HG03457 (cell line): ENCODE results near the gene RPS6KA1.
"Not testable (repeated sequence)": the region's sequence is repeated elsewhere in the genome, so short reads cannot be mapped to it uniquely, and the experiment has no call there.

Experiments used
- ATAC-seq: cut with Tn5 transposase; IDR thresholded peaks from one replicate; pipeline ENCODE4 v1.9.1; 2021; ENCODE audit warnings: moderate number of reproducible peaks; ENCODE audit not compliant: unreplicated experiment

RPS6KA1 gene

DNA sequence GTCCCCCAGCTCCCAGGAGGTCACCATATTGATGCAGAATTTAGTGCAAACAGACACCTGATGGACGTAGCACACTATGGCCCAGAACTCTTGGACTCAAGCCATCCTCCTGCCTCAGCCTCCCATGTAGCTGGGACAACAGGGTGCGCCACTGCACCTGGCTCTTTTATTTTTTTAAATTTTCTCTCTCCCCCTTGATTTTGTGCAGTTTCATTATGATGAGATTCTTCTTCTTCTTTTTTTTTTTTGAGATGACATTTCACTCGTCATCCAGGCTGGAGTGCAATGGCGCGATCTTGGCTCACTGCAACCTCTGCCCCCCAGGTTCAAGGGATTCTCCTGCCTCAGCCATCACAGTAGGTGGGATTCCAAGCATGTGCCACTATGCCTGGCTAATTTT lies 63.8 kb downstream of the RPS6KA1 start:
- no peak for ATAC-seq

DNA sequence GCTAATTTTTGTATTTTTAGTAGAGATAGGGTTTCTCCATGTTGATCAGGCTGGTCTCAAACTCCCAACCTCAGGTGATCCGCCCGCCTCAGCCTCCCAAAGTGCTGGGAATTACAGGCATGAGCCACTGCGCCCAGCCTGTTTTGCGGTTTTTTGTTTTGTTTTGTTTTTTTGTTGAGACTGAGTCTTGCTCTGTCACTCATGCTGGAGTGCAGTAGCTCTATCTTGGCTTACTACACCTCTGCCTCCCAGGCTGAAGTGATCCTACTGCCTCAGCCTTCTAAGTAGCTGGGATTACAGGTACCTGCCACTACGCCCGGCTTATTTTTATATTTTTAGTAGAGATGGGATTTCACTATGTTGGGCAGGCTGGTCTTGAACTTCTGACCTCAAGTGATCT lies 65.0 kb downstream of the RPS6KA1 start:
- ATAC-seq, result not testable (repeated sequence)

DNA sequence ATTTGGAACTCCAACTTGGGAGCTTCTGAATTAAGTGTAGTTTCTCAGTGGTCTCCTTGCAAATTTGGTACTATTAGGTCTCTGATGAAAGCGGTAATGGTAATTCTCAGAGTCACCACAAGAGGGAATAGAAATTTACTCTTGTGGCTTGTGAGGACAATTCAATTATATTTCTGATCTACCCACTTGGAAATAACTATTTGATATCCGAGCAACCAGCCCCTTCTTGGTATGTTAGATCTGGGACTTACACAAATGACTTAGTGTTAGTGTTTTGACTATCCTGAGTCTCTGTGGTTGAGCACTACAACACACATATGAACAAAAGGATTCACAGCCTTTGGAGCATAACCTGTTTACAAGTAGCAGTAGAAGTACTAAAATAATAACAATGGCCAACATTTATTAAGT lies 68.1 kb downstream of the RPS6KA1 start:
- ATAC-seq, result no peak

DNA sequence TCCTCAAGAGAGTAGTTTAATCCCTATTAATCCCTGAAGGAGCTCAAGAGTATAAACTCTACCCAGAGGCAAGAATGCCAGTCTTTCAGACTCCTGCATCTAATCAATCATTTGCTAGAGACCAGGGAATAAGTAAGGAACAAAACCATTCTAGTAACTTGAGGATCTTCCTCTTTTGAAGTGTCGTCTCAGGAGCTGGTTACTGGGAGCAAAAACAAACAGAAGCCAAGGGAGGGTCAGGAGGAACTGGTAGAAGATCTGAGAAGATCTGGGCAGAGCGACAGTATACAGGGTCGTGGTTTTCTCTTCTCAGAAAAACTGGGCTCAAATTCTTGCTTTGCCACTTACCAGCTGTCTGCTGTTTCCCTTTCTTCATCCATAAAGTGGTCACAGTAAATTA lies 69.3 kb downstream of the RPS6KA1 start:
- ATAC-seq, result no peak

DNA sequence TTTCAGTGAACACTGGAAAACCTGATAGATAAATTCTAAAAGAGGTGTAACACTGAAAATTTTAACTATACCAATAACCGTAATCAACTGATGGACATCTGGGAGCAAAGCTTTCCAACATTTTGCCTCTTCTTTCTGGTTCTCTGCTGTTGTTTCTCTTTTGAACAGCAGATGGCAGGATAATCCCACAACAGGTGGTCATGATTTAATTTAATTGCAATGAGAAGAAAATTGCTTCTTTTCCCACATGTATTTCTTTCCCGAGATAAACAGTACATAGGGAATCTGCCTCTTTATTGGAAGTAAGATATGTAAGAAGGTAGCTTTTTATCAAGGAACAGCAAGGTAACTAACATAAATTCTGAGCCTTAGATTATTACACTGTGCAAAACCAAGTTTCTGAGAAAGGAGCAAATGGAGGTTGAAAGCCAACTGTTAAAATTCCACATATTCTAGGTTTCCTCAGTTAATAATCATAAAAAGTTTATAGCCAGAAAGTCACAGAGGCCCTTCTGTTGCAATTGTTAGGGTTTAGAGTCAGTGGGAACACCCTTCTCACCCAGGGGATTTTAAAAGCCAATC lies 72.9 kb downstream of the RPS6KA1 start:
- no peak for ATAC-seq

DNA sequence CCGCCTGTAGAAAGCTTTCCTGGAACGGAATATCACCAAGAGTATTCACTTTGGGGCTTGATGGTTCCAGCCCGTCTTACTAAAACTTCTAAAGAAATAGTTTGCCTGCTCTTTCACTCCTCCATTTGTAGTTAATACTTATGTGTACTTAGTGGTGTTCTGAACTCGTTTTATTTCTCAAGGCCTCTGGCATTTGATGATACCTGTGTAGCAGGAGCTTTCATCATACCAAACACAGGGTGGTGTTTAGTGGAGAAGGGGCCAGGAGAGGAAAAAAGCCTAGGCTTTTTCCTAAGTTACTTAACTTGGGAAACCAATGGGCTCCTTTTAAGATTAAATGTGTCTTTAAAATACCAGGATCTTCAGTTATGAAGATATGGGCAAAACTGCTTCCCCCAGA lies 74.3 kb downstream of the RPS6KA1 start:
- ATAC-seq, result no peak

DNA sequence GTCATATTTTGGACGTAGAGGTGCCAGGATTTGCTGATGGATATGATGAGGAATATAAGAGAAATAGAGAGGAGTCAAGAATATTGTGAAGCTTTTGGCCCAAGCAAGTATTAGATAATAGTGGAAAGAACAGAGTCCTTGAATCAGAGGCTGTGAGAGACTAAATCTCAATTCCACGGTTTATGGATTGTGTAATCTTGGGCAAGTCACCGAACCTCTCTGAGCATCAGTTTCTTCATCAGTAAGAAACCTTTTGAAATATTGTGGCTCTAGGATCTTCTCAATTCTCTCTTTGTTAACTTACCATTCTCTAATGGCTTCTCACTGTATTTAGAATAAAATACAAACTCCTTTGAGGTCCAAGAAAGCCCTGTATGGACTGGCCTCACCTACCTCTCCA lies 77.6 kb downstream of the RPS6KA1 start:
- ATAC-seq, result no peak

DNA sequence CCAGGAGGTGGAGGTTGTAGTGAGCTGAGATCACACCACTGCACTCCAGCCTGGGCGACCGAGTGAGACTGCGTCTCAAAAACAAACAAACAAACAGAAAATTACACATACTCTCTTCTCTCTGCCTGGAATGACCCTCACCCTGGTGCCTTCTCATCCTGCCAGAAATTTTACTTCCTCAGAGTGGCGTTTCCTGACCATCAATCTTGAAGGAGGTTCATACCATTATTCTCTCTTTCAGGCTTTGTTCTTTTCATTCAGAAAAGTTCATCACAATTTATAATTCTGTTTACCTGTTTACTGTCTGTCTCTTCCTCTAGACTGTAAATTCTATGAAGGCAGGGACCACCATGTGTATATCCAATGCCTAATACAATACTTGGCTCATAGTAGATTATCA lies 79.3 kb downstream of the RPS6KA1 start:
- ATAC-seq, result no peak

DNA sequence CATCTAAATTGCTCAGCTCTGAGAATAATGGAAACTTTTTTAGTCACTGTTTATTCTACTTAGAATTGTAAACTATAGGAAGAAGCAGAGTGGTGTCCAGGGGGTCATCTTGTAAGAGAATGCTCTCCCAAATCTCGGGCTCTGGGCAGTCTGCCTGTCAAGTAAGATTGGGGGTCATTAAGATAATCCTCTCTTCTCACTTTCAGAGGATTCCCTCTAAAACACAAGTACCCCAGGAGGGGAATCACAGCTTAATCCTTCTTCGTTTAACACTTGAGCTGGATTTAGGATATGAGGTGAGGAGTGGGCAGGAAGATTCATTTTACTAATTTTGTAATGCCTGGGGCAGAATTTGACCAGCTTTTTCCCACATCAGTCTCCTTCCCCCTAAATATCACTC lies 81.2 kb downstream of the RPS6KA1 start:
- ATAC-seq, result no peak

DNA sequence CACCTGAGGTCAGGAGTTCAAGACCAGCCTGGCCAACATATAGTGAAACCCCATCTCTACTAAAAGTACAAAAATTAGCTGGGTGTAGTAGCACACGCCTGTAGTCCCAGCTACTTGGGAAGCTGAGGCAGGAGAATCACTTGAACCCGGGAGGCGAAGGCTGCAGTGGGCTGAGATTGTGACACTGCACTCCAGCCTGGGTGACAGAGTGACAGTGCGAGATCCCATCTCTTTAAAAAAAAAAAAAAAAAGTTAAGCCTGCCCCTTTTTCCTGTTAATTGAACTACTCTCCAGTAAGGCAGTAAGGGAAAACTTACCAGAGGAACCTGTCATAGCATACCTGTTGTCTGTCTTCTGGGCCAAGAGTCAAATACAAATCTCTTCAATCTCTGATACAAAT lies 83.1 kb downstream of the RPS6KA1 start:
- ATAC-seq, result not testable (repeated sequence)

DNA sequence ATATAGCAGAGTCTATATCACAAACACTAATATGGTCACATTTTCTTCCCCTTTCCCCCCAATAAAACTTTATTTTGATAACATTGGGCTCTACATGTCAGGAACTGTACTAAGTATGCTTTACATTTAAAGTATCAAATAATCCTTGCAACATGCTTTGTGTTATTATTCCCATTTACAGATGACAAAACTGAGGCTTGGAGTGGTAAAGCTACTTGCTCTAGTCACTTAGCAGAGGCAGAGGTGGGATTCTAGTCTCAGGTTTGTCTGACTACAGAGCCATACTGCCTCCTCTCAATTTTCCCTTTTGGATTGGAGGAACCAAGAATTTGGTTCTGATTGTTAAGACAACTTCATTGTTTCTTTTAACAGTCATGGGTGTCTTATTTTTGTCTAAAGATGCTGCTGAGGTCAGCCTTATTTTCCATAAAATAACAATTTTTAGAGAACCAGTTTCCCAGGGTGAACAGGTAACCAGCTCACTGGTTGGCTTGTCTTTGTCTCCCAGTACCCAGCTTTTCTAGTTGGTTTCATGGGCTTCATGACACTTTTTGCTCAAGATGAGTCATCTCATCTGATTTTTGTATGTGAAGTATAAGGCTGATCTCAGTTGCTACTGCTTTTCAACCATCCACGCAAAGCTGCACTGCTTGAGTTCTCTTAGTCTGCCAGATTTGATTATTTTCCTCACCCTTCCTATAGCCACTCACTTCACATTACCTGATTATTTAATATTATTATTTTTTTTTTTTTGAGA lies 85.3 kb downstream of the RPS6KA1 start:
- no peak for ATAC-seq

DNA sequence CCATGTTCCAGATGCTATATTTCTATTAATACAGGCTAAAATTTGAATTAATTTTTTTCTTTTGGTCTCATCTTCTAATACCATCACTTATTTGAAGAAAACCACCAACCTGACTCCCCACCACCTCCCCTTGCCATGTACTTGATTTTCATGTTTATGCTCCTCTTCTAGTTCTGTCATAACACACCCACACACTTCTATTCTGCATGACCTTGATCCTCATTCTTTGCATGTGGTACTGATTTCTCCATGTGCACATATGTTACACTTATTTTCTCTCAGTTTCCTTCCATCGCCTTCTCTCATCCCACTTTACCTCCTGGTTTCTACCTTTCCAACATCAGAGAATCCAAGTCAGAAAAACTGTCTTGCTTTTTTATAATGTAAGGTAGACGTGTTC lies 87.3 kb downstream of the RPS6KA1 start:
- ATAC-seq, result no peak

DNA sequence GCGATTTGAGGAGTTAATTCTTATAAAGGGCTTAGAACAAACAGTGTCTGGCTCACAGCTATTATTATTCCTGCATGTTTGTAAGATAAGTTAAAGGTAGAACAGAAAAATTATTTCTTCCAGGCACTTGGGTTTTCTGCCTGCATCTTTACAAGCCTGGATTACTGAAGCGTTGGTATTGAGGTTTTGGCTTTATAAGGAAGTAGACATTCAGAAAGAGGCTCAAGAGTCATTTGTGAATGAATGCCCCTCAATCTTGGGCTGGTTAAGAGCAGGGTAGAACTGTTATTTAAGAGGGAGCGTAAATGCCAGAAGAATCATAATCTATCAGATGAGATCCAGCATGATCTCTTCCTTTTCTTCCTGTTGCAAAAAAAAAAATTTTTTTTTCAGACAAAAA lies 89.0 kb downstream of the RPS6KA1 start:
- no peak for ATAC-seq
